IMR-90 (cell line): Measurements from ENCODE around the gene AP3M1. TPM values are rescaled to one million over a fixed set of nuclear protein-coding genes. Genes with fewer than 3 reads are reported as not detected.

Source experiments
- ATAC-seq: fragments of 200-7000 bp; cut with Tn5 transposase; 2 replicates; pipeline ENCODE4 v1.9.1; 2020; ENCODE audit warnings: low read depth, mild to moderate bottlenecking, moderate library complexity
- BruUV-seq: library from RNA; stranded (reverse); fragments of 400-500 nt; replicated peaks from 2 replicates; lab custom pipeline; 2021; lab: Mats Ljungman, UMichigan
- CTCF ChIA-PET: fragments of 300-600 bp; formaldehyde crosslinking; extraction: SDS; loops from one replicate; lab custom pipeline; 2021; ENCODE audit warnings: antibody characterized with exemption; lab: Yijun Ruan, JAX
- POLR2A ChIA-PET: fragments of 300-600 bp; sonication (Branson Sonifier 250); formaldehyde crosslinking; loops from one replicate; lab custom pipeline; 2022; ENCODE audit warnings: antibody characterized with exemption; ENCODE audit not compliant: unreplicated experiment; lab: Charles Lee
- DNase-seq: peaks from one replicate; pipeline ENCODE4 v3.0.0; 2013
- H2AFZ ChIP-seq: replicated peaks from 2 replicates; pipeline ENCODE3; 2013; ENCODE audit warnings: low read length, mild to moderate bottlenecking; ENCODE audit not compliant: poor library complexity
- H2AK5ac ChIP-seq: 2 replicates; pipeline ENCODE4 v1.6.1; 2013; ENCODE audit warnings: low read depth, low read length, inconsistent platforms
- H2AK9ac ChIP-seq: replicated peaks from 2 replicates; pipeline ENCODE3; 2013; ENCODE audit warnings: mild to moderate bottlenecking, low read depth, low read length, moderate library complexity; ENCODE audit not compliant: poor library complexity
- H2BK120ac ChIP-seq: 2 replicates; pipeline ENCODE4 v1.6.1; 2013; ENCODE audit warnings: low read depth, low read length, inconsistent platforms
- H2BK15ac ChIP-seq: 3 replicates; pipeline ENCODE4 v1.6.1; 2013; ENCODE audit warnings: low read depth, low read length, inconsistent platforms
- H2BK20ac ChIP-seq: 2 replicates; pipeline ENCODE4 v1.6.1; 2013; ENCODE audit warnings: low read depth, mild to moderate bottlenecking, inconsistent platforms, low read length, moderate library complexity
- H2BK5ac ChIP-seq: 2 replicates; pipeline ENCODE4 v1.6.1; 2013; ENCODE audit warnings: mild to moderate bottlenecking, low read depth, low read length, inconsistent platforms; ENCODE audit not compliant: poor library complexity, severe bottlenecking
- H3K14ac ChIP-seq: replicated peaks from 2 replicates; pipeline ENCODE4 v1.6.1; 2013; ENCODE audit warnings: low read depth, low read length, inconsistent platforms
- H3K18ac ChIP-seq: 2 replicates; pipeline ENCODE4 v1.6.1; 2013; ENCODE audit warnings: low read depth, low read length, control low read depth
- H3K23ac ChIP-seq: 2 replicates; pipeline ENCODE4 v1.6.1; 2013; ENCODE audit warnings: low read depth, low read length, inconsistent platforms
- H3K27ac ChIP-seq: 2 replicates; pipeline ENCODE4 v1.5.1; 2013; ENCODE audit warnings: mild to moderate bottlenecking, control low read depth, low read length; ENCODE audit not compliant: insufficient read depth
- H3K27me3 ChIP-seq: 2 replicates; pipeline ENCODE4 v1.6.1; 2013; ENCODE audit warnings: low read length; ENCODE audit not compliant: control insufficient read depth, insufficient read depth
- H3K36me3 ChIP-seq: 2 replicates; pipeline ENCODE4 v1.6.1; 2013; ENCODE audit warnings: low read length, mixed read lengths; ENCODE audit not compliant: control insufficient read depth, insufficient read depth
- H3K4ac ChIP-seq: 2 replicates; pipeline ENCODE4 v1.6.1; 2013; ENCODE audit warnings: low read depth, low read length, inconsistent platforms
- H3K4me1 ChIP-seq: 2 replicates; pipeline ENCODE4 v1.6.1; 2013; ENCODE audit warnings: low read length, mixed read lengths; ENCODE audit not compliant: control insufficient read depth, insufficient read depth
- H3K4me2 ChIP-seq: 2 replicates; pipeline ENCODE4 v1.6.1; 2013; ENCODE audit warnings: low read depth, mild to moderate bottlenecking, control low read depth, low read length, moderate library complexity
- H3K4me3 ChIP-seq: 2 replicates; pipeline ENCODE4 v1.5.1; 2013; ENCODE audit warnings: low read depth, mild to moderate bottlenecking, control low read depth, low read length, moderate library complexity; ENCODE audit not compliant: insufficient read depth
- H3K56ac ChIP-seq: 2 replicates; pipeline ENCODE4 v1.6.1; 2013; ENCODE audit warnings: low read length, inconsistent platforms; ENCODE audit not compliant: insufficient read depth; ENCODE audit errors: extremely low read depth
- H3K79me1 ChIP-seq, 2 experiments: 2 replicates each; pipeline ENCODE4 v1.6.1; 2013; ENCODE audit warnings: low read length in 2 of 2, inconsistent platforms in 1 of 2, low read depth in 1 of 2
- H3K9ac ChIP-seq: 2 replicates; pipeline ENCODE4 v1.6.1; 2013; ENCODE audit warnings: low read depth, low read length, control low read depth
- H3K9me1 ChIP-seq: 2 replicates; pipeline ENCODE4 v1.6.1; 2013; ENCODE audit warnings: low read length, inconsistent platforms; ENCODE audit not compliant: insufficient read depth
- H3K9me3 ChIP-seq: 2 replicates; pipeline ENCODE4 v1.6.1; 2013; ENCODE audit warnings: low read length; ENCODE audit not compliant: control insufficient read depth, insufficient read depth
- H4K20me1 ChIP-seq: 2 replicates; pipeline ENCODE4 v1.6.1; 2013; ENCODE audit warnings: low read length, inconsistent platforms; ENCODE audit not compliant: insufficient read depth
- H4K5ac ChIP-seq: 2 replicates; pipeline ENCODE4 v1.6.1; 2013; ENCODE audit warnings: mild to moderate bottlenecking, low read depth, low read length, control low read depth
- H4K8ac ChIP-seq, 2 experiments: 2 replicates each; pipeline ENCODE4 v1.6.1; 2013; ENCODE audit warnings: low read depth in 2 of 2, low read length in 2 of 2, control low read depth in 1 of 2, inconsistent platforms in 1 of 2
- H4K91ac ChIP-seq: 2 replicates; pipeline ENCODE4 v1.6.1; 2013; ENCODE audit warnings: low read depth, low read length, inconsistent platforms; ENCODE audit not compliant: insufficient read depth
- BHLHE40 ChIP-seq: fragments of 150-350 bp; IDR thresholded peaks from 2 replicates; pipeline ENCODE4 v1.6.1; 2016; ENCODE audit warnings: mild to moderate bottlenecking, low read depth, low read length
- CEBPB ChIP-seq: IDR thresholded peaks from 2 replicates; pipeline ENCODE4 v1.6.1; 2012; ENCODE audit warnings: low read depth, low read length, improper control_type of control experiment
- CHD1 ChIP-seq: IDR thresholded peaks from 2 replicates; pipeline ENCODE4 v1.6.1; 2012; ENCODE audit warnings: low read depth, low read length, improper control_type of control experiment
- CTCF ChIP-seq: conservative IDR thresholded peaks from 2 replicates; pipeline ENCODE4 v1.5.1; 2012; ENCODE audit warnings: mild to moderate bottlenecking, low read depth, low read length, improper control_type of control experiment
- ELK1 ChIP-seq: fragments of 150-350 bp; IDR thresholded peaks from 2 replicates; pipeline ENCODE4 v1.6.1; 2016; ENCODE audit warnings: low read depth, mild to moderate bottlenecking, low read length, moderate library complexity, borderline replicate concordance
- FOS ChIP-seq: fragments of 150-350 bp; IDR thresholded peaks from 2 replicates; pipeline ENCODE4 v1.6.1; 2016; ENCODE audit warnings: low read depth, low read length
- MAFK ChIP-seq: IDR thresholded peaks from 2 replicates; pipeline ENCODE4 v1.6.1; 2012; ENCODE audit warnings: low read depth, low read length, improper control_type of control experiment
- MAZ ChIP-seq: IDR thresholded peaks from 2 replicates; pipeline ENCODE4 v1.6.1; 2012; ENCODE audit warnings: low read depth, mild to moderate bottlenecking, low read length, improper control_type of control experiment, moderate library complexity, borderline replicate concordance
- MXI1 ChIP-seq: IDR thresholded peaks from 2 replicates; pipeline ENCODE4 v1.6.1; 2012; ENCODE audit warnings: low read depth, mild to moderate bottlenecking, low read length, moderate library complexity, borderline replicate concordance
- NFE2L2 ChIP-seq: fragments of 150-350 bp; IDR thresholded peaks from 2 replicates; pipeline ENCODE4 v1.6.1; 2016; ENCODE audit warnings: low read depth, mild to moderate bottlenecking, low read length
- POLR2A ChIP-seq: IDR thresholded peaks from 2 replicates; pipeline ENCODE4 v1.6.1; 2012; ENCODE audit warnings: mild to moderate bottlenecking, low read depth, low read length
- RAD21 ChIP-seq: IDR thresholded peaks from 2 replicates; pipeline ENCODE4 v1.6.1; 2012; ENCODE audit warnings: low read length, improper control_type of control experiment
- RCOR1 ChIP-seq: IDR thresholded peaks from 2 replicates; pipeline ENCODE4 v1.6.1; 2012; ENCODE audit warnings: mild to moderate bottlenecking, low read length, improper control_type of control experiment; ENCODE audit not compliant: insufficient replicate concordance
- RFX5 ChIP-seq: IDR thresholded peaks from 2 replicates; pipeline ENCODE4 v1.8.0; 2012; ENCODE audit warnings: low read depth, mild to moderate bottlenecking, low read length, moderate library complexity
- SMC3 ChIP-seq: fragments of 150-350 bp; IDR thresholded peaks from 2 replicates; pipeline ENCODE4 v1.6.1; 2016; ENCODE audit warnings: low read depth, mild to moderate bottlenecking, antibody characterized with exemption, low read length, moderate library complexity
- USF2 ChIP-seq: fragments of 150-350 bp; IDR thresholded peaks from 2 replicates; pipeline ENCODE4 v1.6.1; 2017; ENCODE audit warnings: mild to moderate bottlenecking, antibody characterized with exemption, low read length, low read depth
- WGBS, 2 experiments: methylation state at CpG; one replicate each; pipeline versions ENCODE4 v1.1.5 to v1.1.7; 2013; ENCODE audit warnings: missing lambda C conversion rate in 2 of 2; ENCODE audit not compliant: insufficient read length in 1 of 2; ENCODE audit errors: extremely low coverage in 2 of 2; 5-methylcytosine and 5-hydroxymethylcytosine counted together
- dilution Hi-C: fragments of 300-500 bp; cut with HindIII; formaldehyde crosslinking; loops from one replicate; pipeline ENCODE4 v1.14.3; 2018; ENCODE audit warnings: low sequenced_read_pairs; ENCODE audit not compliant: unreplicated experiment
- in situ Hi-C: fragments of 300-500 bp; cut with MboI; formaldehyde crosslinking; loops from 3 replicates; pipeline ENCODE4 v1.14.3; 2019; ENCODE audit warnings: low sequenced_read_pairs, inconsistent platforms, mixed read lengths
- intact Hi-C: fragments of 100-400 bp; cut with micrococcal nuclease; formaldehyde crosslinking; loops from 2 replicates; pipeline ENCODE4 v1.10.0; 2022
- polyA plus RNA-seq, 3 experiments: library from polyadenylated mRNA; depleted of rRNA; stranded (reverse); fragments of >200 nt; gene quantifications; 2 replicates each; pipeline ENCODE4 v1.2.3, GENCODE V29; 2012; ENCODE audit warnings: low replicate concordance in 1 of 3
- total RNA-seq: library from RNA; depleted of rRNA; stranded (reverse); fragments of >200 nt; gene quantifications from 2 replicates; pipeline ENCODE4 v1.2.3, GENCODE V29; 2012

AP3M1 gene
- total and polyA plus RNA-seq, 2 of the 4 experiments (the other 2 are of a cell fraction), result 26.6 to 46.4 TPM

GRCh38 chr10:74174521-74174920 lies 23.9 kb upstream of the AP3M1 start:
- Histone ChIP-seq H2AK5ac (no peak overlapping the region), H3K36me3 (no peaks in the 10 kb centered on the region), H3K27ac (no peak overlapping the region), H3K56ac (no peak overlapping the region), H3K4me3 (no peak overlapping the region), H2BK20ac (no peak overlapping the region), H3K18ac (no peak overlapping the region), H3K4me1 (no peaks in the 10 kb centered on the region; the same call in 1 of the 2 replicates), H4K20me1 (no peaks in the 10 kb centered on the region), H2BK120ac (no peak overlapping the region), H2BK15ac (no peak overlapping the region), H3K9me3 (no peaks in the 10 kb centered on the region), H3K4me2 (no peak overlapping the region), H4K91ac (no peak overlapping the region), H4K5ac (no peak overlapping the region), H3K14ac (no peak overlapping the region), H3K79me1 (peaks cover 8 to 31% of the 10 kb centered on the region in 2 experiments; a peak in 3 of 4 replicates), H3K9ac (no peak overlapping the region), H4K8ac (no peak overlapping the region), H2AFZ (no peak overlapping the region), H2AK9ac (no peak overlapping the region), H2BK5ac (no peak overlapping the region), H3K23ac (no peak overlapping the region), H3K9me1 (peaks cover 5% of the 10 kb centered on the region; the same call in 1 of the 2 replicates), H3K4ac (no peak overlapping the region), H3K27me3 (no peaks in the 10 kb centered on the region)
- ChIA-PET POLR2A (interaction anchor here (0.5 to 0.6 kb wide), 2 partner anchors 974 to 1148 kb away, joined by 4 to 17 read pairs; no protein-coding TSS in a partner anchor), CTCF (interaction anchor here (0.7 kb wide), 1 partner anchor 29 kb away, joined by 3 read pairs; no protein-coding TSS in a partner anchor)
- ATAC-seq, result no peak
- dilution Hi-C loops, result no loop called here
- no TSS peak for BruUV-seq
- WGBS, 2 experiments, result no CpG with 5 or more reads among the region's 3 CpGs
- intact Hi-C loops, result no loop called here
- DNase-seq, result no peak
- in situ Hi-C loops, result no loop called here
- TF ChIP-seq CEBPB, result no peak
- no peak for TF ChIP-seq MXI1
- TF ChIP-seq SMC3, result no peak
- TF ChIP-seq ELK1, result no peak
- no peak for TF ChIP-seq FOS
- TF ChIP-seq BHLHE40, result no peak
- TF ChIP-seq RAD21, result no peak
- no peak for TF ChIP-seq RFX5
- TF ChIP-seq MAFK, result no peak
- TF ChIP-seq CTCF, result no peak
- TF ChIP-seq USF2, result no peak
- TF ChIP-seq POLR2A, result no peak
- TF ChIP-seq RCOR1, result no peak
- TF ChIP-seq CHD1, result no peak
- no peak for TF ChIP-seq MAZ
- TF ChIP-seq NFE2L2, result no peak
